Naive thymus-derived CD4-positive, alpha-beta T cell (primary cell): Measurements from ENCODE around the gene NCKAP1. TPM values are rescaled to one million over a fixed set of nuclear protein-coding genes. Genes with fewer than 3 reads are reported as not detected.
A peak's percentile ranks its signal among the peaks of the same experiment; 100 is the strongest.

Source experiments
- ATAC-seq: fragments of 150-1000 bp; cut with Tn5 transposase; 2 replicates; pipeline ENCODE4 v1.10.0; 2021; ENCODE audit warnings: mild to moderate bottlenecking, moderate library complexity
- CTCF ChIA-PET: fragments of 350-600 bp; sonication (Branson Sonifier 250); formaldehyde crosslinking; loops from one replicate; lab custom pipeline; 2021; ENCODE audit warnings: antibody characterized with exemption; lab: Charles Lee
- POLR2A ChIA-PET: fragments of 350-600 bp; sonication (Branson Sonifier 250); formaldehyde crosslinking; loops from one replicate; lab custom pipeline; 2021; ENCODE audit warnings: antibody characterized with exemption, inconsistent platforms; lab: Charles Lee
- DNase-seq, 9 donors: peaks; one replicate each; pipeline versions ENCODE4 v3.0.0 to v3.0.0-alpha.2; 2020 to 2022; ENCODE audit warnings: mixed read lengths in 1 of 9
- H3K27ac ChIP-seq: one replicate; pipeline ENCODE4 v1.7.0; 2013; ENCODE audit warnings: mild to moderate bottlenecking, low read depth, low read length, moderate library complexity
- H3K27me3 ChIP-seq, 2 donors: one replicate each; pipeline ENCODE4 v1.7.0; 2013; ENCODE audit warnings: low read length in 2 of 2, mild to moderate bottlenecking in 2 of 2, moderate library complexity in 2 of 2; ENCODE audit not compliant: control insufficient read depth in 2 of 2, insufficient read depth in 2 of 2
- H3K36me3 ChIP-seq, 3 experiments: 1 replicate in 2 of 3; 2 replicates in 1 of 3; pipeline ENCODE4 v1.7.0; 2013; ENCODE audit warnings: low read length in 3 of 3, mild to moderate bottlenecking in 3 of 3, moderate library complexity in 1 of 3; ENCODE audit not compliant: insufficient read depth in 3 of 3, control insufficient read depth in 2 of 3
- H3K4me1 ChIP-seq, 2 donors: one replicate each; pipeline ENCODE4 v1.7.0; 2013; ENCODE audit warnings: low read length in 2 of 2, mild to moderate bottlenecking in 2 of 2, moderate library complexity in 1 of 2; ENCODE audit not compliant: control insufficient read depth in 2 of 2, insufficient read depth in 2 of 2
- H3K4me3 ChIP-seq: 2 replicates; pipeline ENCODE4 v1.7.0; 2013; ENCODE audit warnings: mild to moderate bottlenecking, low read length
- H3K9me3 ChIP-seq, 3 experiments: 1 replicate in 2 of 3; 2 replicates in 1 of 3; pipeline ENCODE4 v1.7.0; 2013; ENCODE audit warnings: low read length in 3 of 3; ENCODE audit not compliant: control insufficient read depth in 2 of 3
- H3K27ac Mint-ChIP-seq, 9 donors: one replicate each; pipeline ENCODE4 v1.8.0; 2020 to 2022; ENCODE audit warnings: mixed read lengths in 9 of 9, mild to moderate bottlenecking in 8 of 9, moderate library complexity in 5 of 9, inconsistent platforms in 2 of 9
- H3K27me3 Mint-ChIP-seq, 5 donors: one replicate each; pipeline ENCODE4 v1.8.0; 2021 to 2022; ENCODE audit warnings: mixed read lengths in 5 of 5, mild to moderate bottlenecking in 1 of 5
- H3K36me3 Mint-ChIP-seq, 5 donors: one replicate each; pipeline ENCODE4 v1.8.0; 2020 to 2022; ENCODE audit warnings: mixed read lengths in 5 of 5, mild to moderate bottlenecking in 3 of 5, inconsistent platforms in 1 of 5
- H3K4me1 Mint-ChIP-seq, 7 donors: one replicate each; pipeline ENCODE4 v1.8.0; 2020 to 2022; ENCODE audit warnings: mixed read lengths in 7 of 7, mild to moderate bottlenecking in 3 of 7, inconsistent platforms in 1 of 7
- H3K4me3 Mint-ChIP-seq, 10 donors: one replicate each; pipeline ENCODE4 v1.8.0; 2020 to 2022; ENCODE audit warnings: mild to moderate bottlenecking in 10 of 10, mixed read lengths in 10 of 10, moderate library complexity in 6 of 10, inconsistent platforms in 2 of 10
- H3K9me3 Mint-ChIP-seq, 11 donors: one replicate each; pipeline ENCODE4 v1.8.0; 2020 to 2022; ENCODE audit warnings: mixed read lengths in 11 of 11, mild to moderate bottlenecking in 4 of 11, inconsistent platforms in 1 of 11, moderate library complexity in 1 of 11
- intact Hi-C, 2 donors: fragments of 100-400 bp; cut with micrococcal nuclease; formaldehyde crosslinking; loops; one replicate each; pipeline ENCODE4 v1.15.1; 2023
- polyA plus RNA-seq, 2 donors: library from polyadenylated mRNA; unstranded; fragments of 300-500 nt; fragmentation: Illumina TruSeq; gene quantifications; one replicate each; pipeline ENCODE4 v1.2.3, GENCODE V29; 2021
- total RNA-seq, 6 experiments: library from RNA in 5 of 6; stranded (reverse) in 5 of 6; gene quantifications; 1 replicate in 5 of 6; 2 replicates in 1 of 6; pipeline ENCODE4 v1.2.3 and lab custom pipeline; 2021 to 2026

The NCKAP1 gene, protein sequence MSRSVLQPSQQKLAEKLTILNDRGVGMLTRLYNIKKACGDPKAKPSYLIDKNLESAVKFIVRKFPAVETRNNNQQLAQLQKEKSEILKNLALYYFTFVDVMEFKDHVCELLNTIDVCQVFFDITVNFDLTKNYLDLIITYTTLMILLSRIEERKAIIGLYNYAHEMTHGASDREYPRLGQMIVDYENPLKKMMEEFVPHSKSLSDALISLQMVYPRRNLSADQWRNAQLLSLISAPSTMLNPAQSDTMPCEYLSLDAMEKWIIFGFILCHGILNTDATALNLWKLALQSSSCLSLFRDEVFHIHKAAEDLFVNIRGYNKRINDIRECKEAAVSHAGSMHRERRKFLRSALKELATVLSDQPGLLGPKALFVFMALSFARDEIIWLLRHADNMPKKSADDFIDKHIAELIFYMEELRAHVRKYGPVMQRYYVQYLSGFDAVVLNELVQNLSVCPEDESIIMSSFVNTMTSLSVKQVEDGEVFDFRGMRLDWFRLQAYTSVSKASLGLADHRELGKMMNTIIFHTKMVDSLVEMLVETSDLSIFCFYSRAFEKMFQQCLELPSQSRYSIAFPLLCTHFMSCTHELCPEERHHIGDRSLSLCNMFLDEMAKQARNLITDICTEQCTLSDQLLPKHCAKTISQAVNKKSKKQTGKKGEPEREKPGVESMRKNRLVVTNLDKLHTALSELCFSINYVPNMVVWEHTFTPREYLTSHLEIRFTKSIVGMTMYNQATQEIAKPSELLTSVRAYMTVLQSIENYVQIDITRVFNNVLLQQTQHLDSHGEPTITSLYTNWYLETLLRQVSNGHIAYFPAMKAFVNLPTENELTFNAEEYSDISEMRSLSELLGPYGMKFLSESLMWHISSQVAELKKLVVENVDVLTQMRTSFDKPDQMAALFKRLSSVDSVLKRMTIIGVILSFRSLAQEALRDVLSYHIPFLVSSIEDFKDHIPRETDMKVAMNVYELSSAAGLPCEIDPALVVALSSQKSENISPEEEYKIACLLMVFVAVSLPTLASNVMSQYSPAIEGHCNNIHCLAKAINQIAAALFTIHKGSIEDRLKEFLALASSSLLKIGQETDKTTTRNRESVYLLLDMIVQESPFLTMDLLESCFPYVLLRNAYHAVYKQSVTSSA
- total RNA-seq (1 to 10 TPM; 2.4 to 4.1 (median 2.7) TPM), polyA plus RNA-seq (under 1 TPM; 0.31 to 0.57 TPM), total RNA-seq (lab: John Stamatoyannopoulos, UW) (6.6 reads per million, percentile 28 among the genes with 10 or more reads in this experiment)

DNA sequence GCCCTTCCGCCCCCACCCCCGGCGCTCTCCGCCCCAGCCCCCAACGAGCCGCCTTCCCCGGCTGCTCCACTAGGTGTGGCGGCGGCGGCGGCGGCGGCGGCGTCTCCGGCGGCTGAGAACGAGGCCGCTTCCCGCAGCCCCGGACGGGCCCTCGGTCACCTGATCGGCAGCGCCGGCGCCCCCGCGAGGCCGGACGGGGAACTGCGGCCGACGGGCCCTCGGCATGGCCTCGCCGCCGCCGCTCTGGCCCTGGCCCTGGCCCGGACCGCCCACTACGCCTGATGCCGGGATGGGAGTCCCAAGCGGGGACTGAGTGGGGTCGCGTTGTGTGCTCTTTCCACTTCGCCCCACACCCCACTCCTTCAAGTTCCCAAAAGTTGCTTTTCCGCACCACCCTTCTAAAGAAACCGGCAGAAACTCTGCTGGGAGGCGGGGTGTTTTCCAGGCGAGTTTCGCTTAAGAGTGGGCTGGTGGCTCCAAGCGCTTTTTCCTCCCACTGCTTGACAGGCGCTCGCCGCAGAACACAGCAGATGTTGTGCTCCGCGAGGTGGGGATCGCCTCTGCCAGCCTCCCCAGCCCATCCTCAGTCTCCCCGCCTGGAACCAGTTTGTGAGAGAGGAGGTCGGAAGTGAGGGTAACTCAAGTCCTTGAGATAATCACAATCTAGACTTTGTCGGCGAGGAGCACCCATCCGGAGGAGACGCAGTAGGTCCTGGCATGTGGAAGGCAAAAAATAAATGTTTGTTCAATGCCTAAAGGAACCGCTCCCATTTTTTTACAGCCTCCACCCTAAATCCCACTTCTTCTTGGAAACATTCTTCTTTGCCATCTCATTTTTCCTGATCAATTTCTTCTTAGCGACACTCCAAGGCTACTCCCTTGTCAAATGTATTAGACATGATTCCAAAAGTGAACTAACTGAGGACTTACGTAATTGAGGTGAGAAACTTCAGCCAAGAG is at the start of gene NCKAP1:
Gene NCKAP1, minus strand, starts transcription at position 117 of the 960 bp plus-strand sequence. CDS start 358 bp downstream, outside the sequence.
- DNase-seq (peak; percentile 67 to 94 (median 80)), ATAC-seq (peak; percentile 92)
- peak within 1 kb of the TSS; percentile 84 to 95 (median 86) for H3K4me3 Mint-ChIP-seq
- CTCF ChIA-PET: interaction anchor here (0.6 kb wide), 1 partner anchor 23 kb away, joined by 7 read pairs; no protein-coding TSS in a partner anchor
- peaks cover 0 to 2% (median 0%) of the 10 kb centered on the region in 11 donors for H3K9me3 Mint-ChIP-seq
- intact Hi-C loops: loop anchor here (1.0 to 10.0 kb wide), 5 partner anchors 40 to 1146 kb away; partner anchors contain the start of genes DNAJC10 (in 2 of the 2), DUSP19 (in 2 of the 2), ITPRID2 (in 2 of the 2) and NUP35 (in 2 of the 2)
- H3K27ac ChIP-seq: no peak within 1 kb of the TSS
- H3K27me3 Mint-ChIP-seq: peaks cover 42 to 80% (median 63%) of the 10 kb centered on the region in 5 donors
- H3K36me3 Mint-ChIP-seq: no peaks in the 10 kb centered on the region
- peaks cover 3 to 28% of the 10 kb centered on the region in 2 donors for H3K27me3 ChIP-seq
- peaks cover 26% of the 10 kb centered on the region in 2 donors for H3K4me1 ChIP-seq
- no peaks in the 10 kb centered on the region for H3K36me3 ChIP-seq
- no peaks in the 10 kb centered on the region for H3K9me3 ChIP-seq
- peak within 1 kb of the TSS in 7 of 9 donors; percentile 55 to 85 (median 69) for H3K27ac Mint-ChIP-seq
- H3K4me1 Mint-ChIP-seq: peaks cover 24 to 37% (median 34%) of the 10 kb centered on the region in 7 donors
- peak within 1 kb of the TSS; percentile 77 for H3K4me3 ChIP-seq
- POLR2A ChIA-PET: no interaction called here

DNA sequence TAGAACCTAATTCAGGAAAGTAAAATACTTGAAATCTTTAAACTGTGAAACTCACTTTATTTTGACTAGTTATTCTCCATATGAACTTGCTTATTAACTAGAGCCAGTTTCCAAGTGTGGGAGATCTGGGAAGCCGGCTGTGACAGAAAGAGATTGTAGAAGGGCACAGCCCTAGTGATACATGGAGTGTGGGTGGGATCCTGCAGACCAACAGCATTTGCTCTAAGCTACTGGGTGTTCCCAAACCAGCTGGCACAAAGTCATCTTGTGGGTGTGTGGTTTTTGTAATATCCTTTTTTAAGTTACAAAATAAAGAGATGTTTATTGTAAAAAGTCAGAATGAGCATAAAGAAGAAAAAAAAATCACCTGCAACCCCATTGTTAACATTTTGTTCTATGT is 43.7 kb upstream of the NCKAP1 start:
- H3K27me3 Mint-ChIP-seq: peaks cover 0 to 10% (median 0%) of the 10 kb centered on the region in 5 donors

DNA sequence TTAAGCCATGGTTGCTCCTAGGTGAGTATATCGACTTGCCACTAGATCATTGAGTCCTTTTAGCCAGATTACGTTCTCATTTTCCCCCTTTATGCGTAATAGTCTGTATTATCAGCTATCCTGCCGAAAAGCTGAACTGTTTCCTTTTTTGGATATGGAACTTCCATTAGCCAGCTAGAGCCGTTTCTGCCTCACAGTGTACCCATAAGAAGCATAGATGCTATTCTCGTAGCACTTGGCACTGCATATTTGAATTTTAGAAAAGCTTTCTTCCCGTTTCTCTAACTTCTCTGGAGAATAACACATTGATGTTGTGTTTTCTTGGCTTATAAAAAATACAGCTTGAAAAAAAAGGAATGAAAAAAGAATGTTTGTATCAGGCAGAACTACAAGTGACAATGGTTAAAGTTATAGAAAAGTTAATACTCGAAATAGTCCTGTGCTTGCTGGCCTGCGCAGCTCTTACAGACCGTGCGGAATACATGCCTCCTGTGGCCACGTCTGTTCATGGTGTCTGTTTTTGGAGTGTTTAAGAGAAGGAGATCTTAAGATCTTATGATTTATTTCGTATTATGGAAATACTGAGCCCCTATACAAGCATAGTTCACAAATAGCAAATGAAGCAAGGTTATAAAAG is 41.0 kb upstream of the NCKAP1 start:
- Mint-ChIP-seq H3K27me3 (peaks cover 0 to 12% (median 0%) of the 10 kb centered on the region in 5 donors), H3K4me1 (peaks cover 5 to 17% (median 8%) of the 10 kb centered on the region in 7 donors), H3K9me3 (no peaks in the 10 kb centered on the region), H3K4me3 (peak overlapping the region; percentile 90 to 98 (median 97)), H3K27ac (peak overlapping the region; percentile 40 to 92 (median 73)), H3K36me3 (no peaks in the 10 kb centered on the region)
- intact Hi-C loops: no loop called here
- Histone ChIP-seq H3K4me1 (no peaks in the 10 kb centered on the region), H3K9me3 (no peaks in the 10 kb centered on the region), H3K4me3 (peak overlapping the region; percentile 82), H3K27me3 (no peaks in the 10 kb centered on the region), H3K36me3 (peaks cover 0 to 3% (median 0%) of the 10 kb centered on the region in 3 experiments), H3K27ac (peak overlapping the region; percentile 63)
- ATAC-seq: peak; percentile 51
- ChIA-PET POLR2A (interaction anchor here (0.6 to 1.6 kb wide), 3 partner anchors 9 to 45 kb away, joined by 3 to 4 read pairs (median 3); partner anchors contain the start of gene NUP35), CTCF (interaction anchor here (0.7 kb wide), 1 partner anchor 99 kb away, joined by 3 read pairs; no protein-coding TSS in a partner anchor)
- peak in 3 of 9 donors; percentile 3 to 25 (median 5) for DNase-seq

More for the DNA sequence above, 43.7 kb upstream of the NCKAP1 start:
- Histone ChIP-seq H3K4me1 (no peaks in the 10 kb centered on the region), H3K9me3 (no peaks in the 10 kb centered on the region), H3K27me3 (no peaks in the 10 kb centered on the region), H3K36me3 (peaks cover 0 to 3% (median 0%) of the 10 kb centered on the region in 3 experiments), H3K4me3 (no peak overlapping the region), H3K27ac (no peak overlapping the region)
- Mint-ChIP-seq H3K27ac (no peak overlapping the region), H3K9me3 (no peaks in the 10 kb centered on the region), H3K4me3 (no peak overlapping the region), H3K4me1 (peaks cover 5 to 17% (median 8%) of the 10 kb centered on the region in 7 donors), H3K36me3 (no peaks in the 10 kb centered on the region)
- ChIA-PET CTCF (no interaction called here), POLR2A (no interaction called here)
- no peak for ATAC-seq
- no peak for DNase-seq
- intact Hi-C loops: no loop called here

DNA sequence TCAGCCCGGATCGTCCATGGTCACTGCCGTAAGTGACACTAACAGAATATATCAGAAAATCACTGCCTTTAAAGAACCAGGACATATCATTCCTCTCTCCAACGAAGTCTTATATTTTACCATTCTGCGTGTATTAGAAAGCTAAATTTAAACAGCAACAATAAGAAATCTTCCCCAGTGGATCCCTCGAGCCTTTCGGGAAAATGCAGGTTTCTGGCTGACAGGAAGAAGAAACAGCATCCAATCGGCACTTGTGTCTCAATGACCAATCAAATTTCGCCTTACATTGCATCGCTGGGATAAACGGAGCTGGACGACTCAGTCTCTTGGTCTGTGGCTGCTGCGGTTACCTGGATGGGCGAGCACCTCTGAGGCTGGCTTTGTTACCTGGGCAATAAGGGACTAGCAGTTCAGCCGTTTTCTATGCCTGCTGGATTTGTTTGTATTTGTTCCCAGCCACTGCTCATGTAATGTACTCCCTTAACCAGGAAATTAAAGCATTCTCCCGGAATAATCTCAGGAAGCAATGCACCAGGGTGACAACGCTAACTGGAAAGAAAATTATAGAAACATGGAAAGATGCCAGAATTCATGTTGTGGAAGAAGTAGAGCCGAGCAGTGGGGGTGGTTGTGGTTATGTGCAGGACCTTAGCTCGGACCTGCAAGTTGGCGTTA is 40.3 kb upstream of the NCKAP1 start, which contains the start of gene DUSP19:
Gene DUSP19, plus strand, starts transcription at position 284 of the 675 bp plus-strand sequence. Its CDS starts 187 bp downstream, at position 471.
- no peaks in the 10 kb centered on the region for H3K36me3 Mint-ChIP-seq
- ChIA-PET POLR2A (interaction anchor here (0.6 to 1.6 kb wide), 3 partner anchors 8 to 46 kb away, joined by 3 to 4 read pairs (median 3); partner anchors contain the start of gene NUP35), CTCF (interaction anchor here (0.7 kb wide), 1 partner anchor 98 kb away, joined by 3 read pairs; no protein-coding TSS in a partner anchor)
- peak within 1 kb of the TSS; percentile 63 for H3K27ac ChIP-seq
- no peaks in the 10 kb centered on the region for H3K9me3 Mint-ChIP-seq
- intact Hi-C loops: loop anchor here (1.0 kb wide), 2 partner anchors 40 to 46 kb away; partner anchors contain the start of genes NCKAP1 (in 2 of the 2) and NUP35 (in 2 of the 2)
- H3K4me1 Mint-ChIP-seq: peaks cover 5 to 17% (median 8%) of the 10 kb centered on the region in 7 donors
- H3K36me3 ChIP-seq: peaks cover 0 to 3% (median 0%) of the 10 kb centered on the region in 3 experiments
- H3K4me1 ChIP-seq: no peaks in the 10 kb centered on the region
- H3K27ac Mint-ChIP-seq: peak within 1 kb of the TSS; percentile 48 to 92 (median 76)
- DNase-seq (peak; percentile 55 to 84 (median 75)), ATAC-seq (peak; percentile 83)
- no peaks in the 10 kb centered on the region for H3K27me3 ChIP-seq
- peaks cover 0 to 13% (median 0%) of the 10 kb centered on the region in 5 donors for H3K27me3 Mint-ChIP-seq
- no peaks in the 10 kb centered on the region for H3K9me3 ChIP-seq
- peak within 1 kb of the TSS; percentile 90 to 98 (median 97) for H3K4me3 Mint-ChIP-seq
- H3K4me3 ChIP-seq: peak within 1 kb of the TSS; percentile 82
